AG08395 (cell line): Measurements from ENCODE around the gene PRSS56.

Source experiments
- DNase-seq: peaks from one replicate; pipeline ENCODE4 v3.0.0; 2012; ENCODE audit warnings: mixed read lengths, low spot score

The PRSS56 gene

GRCh38 chr2:232573042-232573441 lies 52.9 kb downstream of the PRSS56 start:
- no peak for DNase-seq

GRCh38 chr2:232573771-232574435 lies 53.7 kb downstream of the PRSS56 start:
- no peak for DNase-seq

GRCh38 chr2:232574674-232575403 lies 54.7 kb downstream of the PRSS56 start:
- DNase-seq = no peak
